ENCODE results near the gene NCBP2L. TPM values are rescaled to one million over a fixed set of nuclear protein-coding genes. Genes with fewer than 3 reads are reported as not detected.

The NCBP2L gene
- total and polyA plus RNA-seq, 2 of the 8 experiments (the other 6 are each of a cell fraction or from before 2014, with no cell fraction given) = not detected

GRCh38 chrX:107753187-107753586, 24.3 kb upstream of the NCBP2L start:
- no peaks in the 10 kb centered on the region for H3K9me3 ChIP-seq (ENCODE audit: insufficient read depth in 2 of 2, low read depth in 1 of 2, low read length in 1 of 2)
- no peak overlapping the region for H2BK120ac ChIP-seq (replicated peaks; ENCODE audit: low read depth, low read length)
- no peaks in the 10 kb centered on the region for H4K20me1 ChIP-seq (replicated peaks in 1 of 2; ENCODE audit: control insufficient read depth in 1 of 2, insufficient read depth in 2 of 2, low read length in 2 of 2)
- H3K9ac ChIP-seq (replicated peaks in 1 of 4; ENCODE audit: extremely low read depth in 1 of 4, low read depth in 3 of 4, low read length in 3 of 4) = no peak overlapping the region
- H2BK20ac ChIP-seq (ENCODE audit: low read length) = no peak overlapping the region
- H3K4me1 ChIP-seq (replicated peaks in 1 of 4; ENCODE audit: control insufficient read depth in 3 of 4, insufficient read depth in 4 of 4, low read length in 3 of 4) = peaks cover 0 to 9% (median 2%) of the 10 kb centered on the region in 4 experiments; a peak in 4 of 7 replicates
- H2BK12ac ChIP-seq (ENCODE audit: low read depth, low read length) = no peak overlapping the region
- no peaks in the 10 kb centered on the region for H3K27me3 ChIP-seq (replicated peaks in 1 of 4; ENCODE audit: control insufficient read depth in 3 of 4, extremely low read depth in 1 of 4, insufficient read depth in 3 of 4, low read length in 3 of 4)
- no peak overlapping the region for H2AFZ ChIP-seq (ENCODE audit: low read length)
- H3K79me1 ChIP-seq (ENCODE audit: low read depth, low read length) = no peaks in the 10 kb centered on the region
- H3K14ac ChIP-seq (ENCODE audit: insufficient read length) = no peak overlapping the region
- 92% methylated on average over 4 of the region's 4 CpGs; no CpG with 5 or more reads in 1 of the 2 experiments for WGBS, 2 experiments (ENCODE audit: extremely low coverage in 1 of 2, insufficient coverage in 1 of 2, insufficient read length in 1 of 2, insufficient replicate concordance in 2 of 2, low coverage in 1 of 2, low lambda C conversion rate in 2 of 2, missing lambda C conversion rate in 1 of 2)
- no peaks in the 10 kb centered on the region for H3K23me2 ChIP-seq (ENCODE audit: low read depth, low read length)
- no peaks in the 10 kb centered on the region for H3K79me2 ChIP-seq (ENCODE audit: control insufficient read depth in 1 of 2, insufficient read depth in 2 of 2, low read length in 2 of 2)
- DNase-seq (ENCODE audit: low read depth in 1 of 2, low spot score in 2 of 2) (no peak), FAIRE-seq (no peak)
- H4K5ac ChIP-seq (ENCODE audit: insufficient read length, low read depth, low read length) = no peak overlapping the region
- no peak overlapping the region for H2AK5ac ChIP-seq (ENCODE audit: low read depth, low read length)
- POLR2A ChIA-PET (ENCODE audit: partially characterized antibody) = no interaction called here
- H3K56ac ChIP-seq (replicated peaks; ENCODE audit: insufficient read length, low read depth, low read length) = no peak overlapping the region
- no peak overlapping the region for H4K91ac ChIP-seq (replicated peaks; ENCODE audit: insufficient read length, low read length)
- no peak overlapping the region for H2BK15ac ChIP-seq (ENCODE audit: low read length)
- H3K18ac ChIP-seq (ENCODE audit: extremely low read depth, low read length) = no peak overlapping the region
- no peak overlapping the region for H3K4me3 ChIP-seq (ENCODE audit: extremely low read depth in 1 of 4, insufficient read depth in 2 of 4, low read depth in 3 of 4, low read length in 4 of 4)
- no peak overlapping the region for H3K4me2 ChIP-seq (ENCODE audit: insufficient read depth in 1 of 2, low read depth in 2 of 2, low read length in 2 of 2)
- H4K8ac ChIP-seq (ENCODE audit: extremely low read depth, insufficient read depth, low read length) = no peak overlapping the region
- no peak overlapping the region for H3K23ac ChIP-seq (ENCODE audit: insufficient read length)
- CTCF ChIA-PET (ENCODE audit: partially characterized antibody) = interaction anchor here (0.6 to 4.2 kb wide), 4 partner anchors 23 to 211 kb away, joined by 3 to 21 read pairs (median 11); partner anchors contain the start of genes NCBP2L and TSC22D3
- no peak overlapping the region for H2BK5ac ChIP-seq (ENCODE audit: low read depth, low read length)
- H3K4ac ChIP-seq (replicated peaks; ENCODE audit: insufficient read length, low read depth, low read length) = no peak overlapping the region
- no peak overlapping the region for H3K27ac ChIP-seq (ENCODE audit: low read depth, low read length)
- no peaks in the 10 kb centered on the region for H3K36me3 ChIP-seq (ENCODE audit: control insufficient read depth in 2 of 4, insufficient read depth in 4 of 4, low read length in 3 of 4)
- TF ChIP-seq ATF3 (IDR thresholded peaks at IDR 0.05; ENCODE audit: insufficient read depth, low read depth, low read length) (no peak), NRF1 (IDR thresholded peaks at IDR 0.05; ENCODE audit: low read depth, low read length) (no peak), POU5F1 (IDR thresholded peaks at IDR 0.05; ENCODE audit: low read depth, low read length) (no peak), SRF (IDR thresholded peaks at IDR 0.05; ENCODE audit: low read depth, low read length) (no peak), JUND (IDR thresholded peaks at IDR 0.05; ENCODE audit: low read length) (no peak), MAX (IDR thresholded peaks at IDR 0.05) (no peak), EZH2 (IDR thresholded peaks at IDR 0.05; ENCODE audit: low read depth, low read length, severe bottlenecking) (no peak), TEAD4 (IDR thresholded peaks at IDR 0.05; ENCODE audit: low read depth, low read length) (no peak), SAP30 (IDR thresholded peaks at IDR 0.05; ENCODE audit: insufficient read depth, insufficient replicate concordance, low read length) (no peak), POLR2AphosphoS5 (IDR thresholded peaks at IDR 0.05; ENCODE audit: low read depth, low read length) (no peak), BRCA1 (IDR thresholded peaks at IDR 0.05; ENCODE audit: low read depth, low read length) (no peak), BCL11A (IDR thresholded peaks at IDR 0.05; ENCODE audit: low read depth in 2 of 2, low read length in 2 of 2) (no peak), RFX5 (IDR thresholded peaks at IDR 0.05; ENCODE audit: borderline replicate concordance, low read depth, low read length) (no peak), KDM4A (IDR thresholded peaks at IDR 0.05; ENCODE audit: low read depth, low read length, severe bottlenecking) (no peak), POLR2A (IDR thresholded peaks at IDR 0.05; ENCODE audit: control extremely low read depth in 1 of 2, low read depth in 2 of 2, low read length in 2 of 2) (no peak)
